ENCODE results near the gene ADAMTSL1.

GRCh38 chr9:18728642-18729041 lies 254.7 kb downstream of the ADAMTSL1 start:
- TF ChIP-seq FOXA1 (IDR thresholded peaks at IDR 0.05) (no peak), FOXK2 (IDR thresholded peaks at IDR 0.05) (no peak), SP1 (IDR thresholded peaks at IDR 0.05) (no peak), FOXM1 (IDR thresholded peaks at IDR 0.05; ENCODE audit: borderline replicate concordance) (no peak), ZNF384 (IDR thresholded peaks at IDR 0.05) (no peak)

Data from HEK293T (cell line).